Pancreas (tissue), 10 donors: ENCODE measurements around the gene ZNF407. TPM values are rescaled to one million over a fixed set of nuclear protein-coding genes. Genes with fewer than 3 reads are reported as not detected.

Source experiments
- ATAC-seq, 4 donors: fragments of 200-7000 bp; cut with Tn5 transposase; one replicate each; pipeline versions ENCODE4 v1.8.0 to v1.9.1; 2020; ENCODE audit warnings: mild to moderate bottlenecking in 4 of 4, moderate library complexity in 4 of 4
- DNase-seq, 6 donors: peaks; one replicate each; pipeline ENCODE4 v3.0.0-alpha.2; 2020
- FAIRE-seq: peaks from 2 replicates; lab custom pipeline; 2012; peaks lifted over from hg19 to GRCh38; lab: Jason Lieb, UNC
- H3K27ac ChIP-seq, 4 donors: fragments of 200-600 bp; sonication (generic); 1 replicate in 3 of 4; 2 replicates in 1 of 4; pipeline versions ENCODE4 v1.5.0 to v1.8.0; 2020
- H3K27me3 ChIP-seq, 4 donors: fragments of 200-600 bp; one replicate each; pipeline ENCODE4 v1.8.0; 2021
- H3K36me3 ChIP-seq, 3 donors: fragments of 200-600 bp; sonication (generic) in 1 of 3; one replicate each; pipeline versions ENCODE4 v1.5.0 to v1.8.0; 2020 to 2021
- H3K4me1 ChIP-seq, 3 donors: fragments of 200-600 bp; one replicate each; pipeline ENCODE4 v1.8.0; 2021
- H3K4me3 ChIP-seq, 4 donors: fragments of 200-600 bp; sonication (generic) in 2 of 4; one replicate each; pipeline versions ENCODE4 v1.5.0 to v1.8.0; 2020 to 2021
- H3K9me3 ChIP-seq, 4 donors: fragments of 200-600 bp; one replicate each; pipeline ENCODE4 v1.8.0; 2021
- CTCF ChIP-seq, 4 donors: fragments of 200-600 bp; sonication (generic) in 3 of 4; IDR thresholded peaks; one replicate each; pipeline versions ENCODE4 v1.5.0 to v1.8.0; 2021; ENCODE audit warnings: antibody characterized with exemption in 4 of 4
- WGBS, 2 donors: extraction: QIAGEN DNeasy Blood & Tissue Kit; methylation state at CpG; one replicate each; pipeline ENCODE4 v1.1.7; 2013; 5-methylcytosine and 5-hydroxymethylcytosine counted together
- intact Hi-C, 3 donors: fragments of 100-400 bp; cut with DNase I; formaldehyde crosslinking; loops; one replicate each; pipeline versions ENCODE4 v1.11.1 to v1.14.2; 2022
- polyA plus RNA-seq, 2 donors: library from polyadenylated mRNA; stranded (reverse); fragments of 200-250 nt; gene quantifications; one replicate each; pipeline ENCODE4 v1.2.3, GENCODE V29; 2013
- total RNA-seq, 6 donors: library from RNA; stranded (reverse); fragmentation: NEBNext Ultra II Directional in 4 of 6; extraction: Animal tissue kit (Norgen Biotek cat#: 25700) in 4 of 6; gene quantifications; one replicate each; pipeline versions ENCODE4 v1.2.1 to v1.2.4, GENCODE V29; 2021 to 2023
- donor health status: healthy with polysubstance abuse.
- donor health status: DM: no; HTN: no; CAD: no; lungs with moderate emphysema.
- donor health status: DM: no; HTN: no; CAD: no.
- donor health status: control.
- donor health status: control.
- donor health status: Bipolar disorder and iron deficiency.
- donor health status: DM: yes; HTN: yes; CAD: no.
- donor health status: DM: no; HTN: no; CAD: no.
- donor health status: DM: no; HTN: no; CAD: no.
- donor health status: DM: yes; HTN: yes; CAD: no.

Gene ZNF407
- total and polyA plus RNA-seq, 8 donors, result 2.7 to 10.0 (median 4.9) TPM

GRCh38 chr18:74901362-74902146 is 303.9 kb downstream of the ZNF407 start:
- intact Hi-C loops, result no loop called here
- no peaks in the 10 kb centered on the region for H3K4me1 ChIP-seq
- no peak overlapping the region for H3K4me3 ChIP-seq
- WGBS, 2 donors, result 89% methylated on average over 4 of the region's 4 CpGs
- no peak for DNase-seq
- H3K27me3 ChIP-seq, result no peaks in the 10 kb centered on the region
- H3K27ac ChIP-seq, result no peak overlapping the region
- peak in 1 of 4 donors; percentile 19 for ATAC-seq
- TF ChIP-seq CTCF (IDR thresholded peaks at IDR 0.05), result no peak
- no peak for FAIRE-seq
- no peaks in the 10 kb centered on the region for H3K9me3 ChIP-seq
- H3K36me3 ChIP-seq, result no peaks in the 10 kb centered on the region

DNA sequence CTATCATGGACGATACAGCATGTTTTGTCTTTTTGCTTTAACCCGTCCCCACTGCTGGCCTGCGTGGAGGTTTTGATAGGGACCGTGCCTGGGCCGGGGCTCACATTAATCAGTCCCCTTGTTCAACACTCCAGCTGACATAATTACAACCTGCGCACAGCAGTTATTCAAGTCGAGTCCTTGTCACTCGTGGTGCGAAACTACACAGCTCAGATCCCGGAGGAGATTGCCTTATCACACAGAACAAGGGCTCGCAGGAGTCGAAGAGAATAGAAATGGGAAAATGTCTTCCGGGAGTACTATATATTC is 304.4 kb downstream of the ZNF407 start:
- Histone ChIP-seq H3K9me3 (no peaks in the 10 kb centered on the region), H3K36me3 (no peaks in the 10 kb centered on the region), H3K27ac (no peak overlapping the region), H3K4me1 (no peaks in the 10 kb centered on the region), H3K4me3 (no peak overlapping the region), H3K27me3 (no peaks in the 10 kb centered on the region)
- DNase-seq (no peak), ATAC-seq (no peak), FAIRE-seq (no peak)
- no peak for TF ChIP-seq CTCF (IDR thresholded peaks at IDR 0.05)
- intact Hi-C loops, result no loop called here
- WGBS, 2 donors, result 89 to 90% methylated on average over 13 of the region's 13 CpGs

DNA sequence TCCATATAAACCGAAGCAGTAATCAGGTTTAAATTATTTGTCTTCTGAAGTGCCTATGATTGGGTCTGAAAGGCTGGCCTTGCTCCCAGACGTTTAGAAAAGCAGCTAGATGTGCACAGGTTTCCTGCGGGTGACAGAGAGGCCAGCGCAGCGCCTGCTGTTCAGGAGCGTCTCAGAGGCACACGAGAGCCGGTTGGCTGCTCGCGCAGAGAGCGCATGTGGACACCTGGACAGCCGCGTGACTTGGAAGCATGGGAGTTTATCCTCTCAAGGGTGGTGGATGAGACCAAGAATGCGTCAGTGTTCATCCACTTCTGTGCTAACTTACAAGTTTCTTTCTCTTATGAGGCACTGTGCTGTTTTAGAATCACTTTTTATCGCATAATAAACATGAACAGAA is 307.6 kb downstream of the ZNF407 start:
- 86% methylated on average over 15 of the region's 15 CpGs for WGBS, 2 donors
- Histone ChIP-seq H3K4me1 (no peaks in the 10 kb centered on the region), H3K4me3 (no peak overlapping the region), H3K27me3 (no peaks in the 10 kb centered on the region), H3K36me3 (no peaks in the 10 kb centered on the region), H3K27ac (no peak overlapping the region), H3K9me3 (no peaks in the 10 kb centered on the region)
- intact Hi-C loops, result no loop called here
- TF ChIP-seq CTCF (IDR thresholded peaks at IDR 0.05), result no peak
- FAIRE-seq, result no peak
- DNase-seq, result no peak
- ATAC-seq, result no peak

DNA sequence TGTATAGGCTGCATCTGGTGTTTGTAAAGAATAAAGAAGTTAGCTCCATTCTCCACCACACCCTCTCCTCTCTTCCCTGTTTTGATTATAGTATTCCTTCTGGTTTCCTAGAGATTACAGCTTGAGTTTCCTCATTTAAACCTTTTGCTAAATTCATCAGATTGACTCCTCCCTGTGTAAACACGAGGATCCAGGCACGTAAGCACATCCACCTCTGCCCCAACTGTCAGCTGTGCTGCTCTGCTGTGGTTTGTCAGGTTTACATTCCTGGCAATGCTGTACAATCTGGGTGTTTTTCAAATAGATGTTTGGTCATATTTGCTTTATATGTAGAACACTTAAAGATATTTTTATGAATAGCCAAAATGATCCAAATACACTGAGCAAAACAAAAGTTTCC is 308.5 kb downstream of the ZNF407 start:
- Histone ChIP-seq H3K27ac (no peak overlapping the region), H3K27me3 (no peaks in the 10 kb centered on the region), H3K4me3 (no peak overlapping the region), H3K4me1 (no peaks in the 10 kb centered on the region), H3K36me3 (no peaks in the 10 kb centered on the region), H3K9me3 (no peaks in the 10 kb centered on the region)
- ATAC-seq, result no peak
- DNase-seq, result no peak
- 73 to 85% methylated on average over 2 of the region's 2 CpGs for WGBS, 2 donors
- no peak for TF ChIP-seq CTCF (IDR thresholded peaks at IDR 0.05)
- FAIRE-seq, result peak; percentile 66
- intact Hi-C loops, result no loop called here

DNA sequence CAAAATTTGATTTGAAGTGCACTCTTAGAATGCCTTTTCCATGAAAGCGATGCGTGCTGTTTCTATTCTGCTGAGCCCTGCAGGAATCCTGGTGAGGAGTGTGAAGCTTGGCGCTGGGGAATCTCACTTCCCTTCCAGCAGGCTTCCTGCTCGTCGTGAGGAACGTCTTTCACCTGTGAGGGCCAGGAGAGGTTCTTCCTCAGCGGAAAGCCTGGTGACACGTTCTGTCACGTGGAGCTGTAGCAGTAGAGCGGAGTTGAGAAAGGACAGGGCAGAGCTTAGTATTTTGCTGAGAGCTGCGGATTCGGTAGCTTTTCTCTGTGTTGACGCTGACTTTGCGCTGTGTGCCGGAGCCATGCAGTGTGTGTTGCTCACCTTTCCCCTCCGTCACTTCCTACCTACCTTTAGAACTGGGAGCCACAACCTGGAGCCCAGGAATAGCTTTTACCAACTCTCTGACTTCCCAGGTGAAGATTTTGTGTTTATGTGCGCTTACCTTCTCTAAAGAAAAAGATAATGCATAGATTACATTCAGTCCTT is 316.5 kb downstream of the ZNF407 start:
- intact Hi-C loops, result no loop called here
- Histone ChIP-seq H3K4me1 (no peaks in the 10 kb centered on the region), H3K27me3 (no peaks in the 10 kb centered on the region), H3K9me3 (no peaks in the 10 kb centered on the region), H3K27ac (no peak overlapping the region), H3K4me3 (no peak overlapping the region), H3K36me3 (no peaks in the 10 kb centered on the region)
- no peak for FAIRE-seq
- no peak for TF ChIP-seq CTCF (IDR thresholded peaks at IDR 0.05)
- ATAC-seq, result no peak
- 89 to 90% methylated on average over 17 of the region's 17 CpGs for WGBS, 2 donors
- no peak for DNase-seq
